Body of pancreas (tissue), 4 donors: Measurements from ENCODE around the gene RBM20.

Source experiments
- CTCF ChIP-seq, 7 experiments: fragments of 450-650 bp in 4 of 7; fragments of 200-600 bp in 3 of 7; sonication (generic) in 3 of 7; IDR thresholded peaks; one replicate each; pipeline ENCODE4 v1.5.1; 2016 to 2019; ENCODE audit warnings: antibody characterized with exemption in 7 of 7
- POLR2A ChIP-seq, 3 donors: fragments of 450-650 bp; IDR thresholded peaks; one replicate each; pipeline ENCODE4 v1.6.1; 2016; ENCODE audit warnings: antibody characterized with exemption in 3 of 3, mild to moderate bottlenecking in 2 of 3

GRCh38 chr10:110815354-110816004 is 171.3 kb downstream of the RBM20 start:
- TF ChIP-seq CTCF (IDR thresholded peaks at IDR 0.05) (no peak), POLR2A (IDR thresholded peaks at IDR 0.05) (no peak)
